Neural crest cell (in vitro differentiated cells): ENCODE results near the gene ADGRE1. TPM values are rescaled to one million over a fixed set of nuclear protein-coding genes. Genes with fewer than 3 reads are reported as not detected.

Experiments used
- DNase-seq: peaks from one replicate; pipeline ENCODE4 v3.0.0; 2021; ENCODE audit warnings: low read depth, mixed read lengths, low spot score
- H3K27ac Mint-ChIP-seq: one replicate; pipeline ENCODE4 v1.8.0; 2021; ENCODE audit warnings: mild to moderate bottlenecking, mixed read lengths; ENCODE audit not compliant: unreplicated experiment
- H3K27me3 Mint-ChIP-seq: 2 replicates; pipeline ENCODE4 v1.8.0; 2021; ENCODE audit warnings: low read depth, mild to moderate bottlenecking, mixed read lengths
- H3K36me3 Mint-ChIP-seq: 2 replicates; pipeline ENCODE4 v1.8.0; 2021; ENCODE audit warnings: low read depth, mild to moderate bottlenecking, mixed read lengths
- H3K4me1 Mint-ChIP-seq: 2 replicates; pipeline ENCODE4 v1.8.0; 2021; ENCODE audit warnings: mixed read lengths
- H3K4me3 Mint-ChIP-seq: one replicate; pipeline ENCODE4 v1.8.0; 2021; ENCODE audit warnings: mild to moderate bottlenecking, mixed read lengths
- H3K9me3 Mint-ChIP-seq: 2 replicates; pipeline ENCODE4 v1.8.0; 2021; ENCODE audit warnings: mixed read lengths
- total RNA-seq: library from RNA; stranded (reverse); gene quantifications from 2 replicates; pipeline ENCODE4 v1.2.1, GENCODE V29; 2021
- TF ChIP-seq, protein P1 (sequence below): fragments of 200-600 bp; sonication (generic); conservative IDR thresholded peaks from 2 replicates; pipeline ENCODE4 v1.5.0; 2021; ENCODE audit warnings: antibody characterized with exemption, mild to moderate bottlenecking

Gene ADGRE1
- total RNA-seq, 1 donor from 2014 or later = not detected

GRCh38 chr19:6979399-6979798 is 92.0 kb downstream of the ADGRE1 start:
- Mint-ChIP-seq H3K4me3 (no peak overlapping the region), H3K4me1 (no peaks in the 10 kb centered on the region), H3K36me3 (no peaks in the 10 kb centered on the region), H3K27ac (no peak overlapping the region), H3K9me3 (peaks cover 18% of the 10 kb centered on the region), H3K27me3 (peaks cover 11% of the 10 kb centered on the region)
- DNase-seq = no peak
- TF ChIP-seq, protein P1, sequence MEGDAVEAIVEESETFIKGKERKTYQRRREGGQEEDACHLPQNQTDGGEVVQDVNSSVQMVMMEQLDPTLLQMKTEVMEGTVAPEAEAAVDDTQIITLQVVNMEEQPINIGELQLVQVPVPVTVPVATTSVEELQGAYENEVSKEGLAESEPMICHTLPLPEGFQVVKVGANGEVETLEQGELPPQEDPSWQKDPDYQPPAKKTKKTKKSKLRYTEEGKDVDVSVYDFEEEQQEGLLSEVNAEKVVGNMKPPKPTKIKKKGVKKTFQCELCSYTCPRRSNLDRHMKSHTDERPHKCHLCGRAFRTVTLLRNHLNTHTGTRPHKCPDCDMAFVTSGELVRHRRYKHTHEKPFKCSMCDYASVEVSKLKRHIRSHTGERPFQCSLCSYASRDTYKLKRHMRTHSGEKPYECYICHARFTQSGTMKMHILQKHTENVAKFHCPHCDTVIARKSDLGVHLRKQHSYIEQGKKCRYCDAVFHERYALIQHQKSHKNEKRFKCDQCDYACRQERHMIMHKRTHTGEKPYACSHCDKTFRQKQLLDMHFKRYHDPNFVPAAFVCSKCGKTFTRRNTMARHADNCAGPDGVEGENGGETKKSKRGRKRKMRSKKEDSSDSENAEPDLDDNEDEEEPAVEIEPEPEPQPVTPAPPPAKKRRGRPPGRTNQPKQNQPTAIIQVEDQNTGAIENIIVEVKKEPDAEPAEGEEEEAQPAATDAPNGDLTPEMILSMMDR = no peak

GRCh38 chr19:6983448-6983847 is 96.1 kb downstream of the ADGRE1 start:
- H3K36me3 Mint-ChIP-seq = peaks cover 2% of the 10 kb centered on the region

GRCh38 chr19:6987850-6988249 is 100.5 kb downstream of the ADGRE1 start:
- H3K36me3 Mint-ChIP-seq = peaks cover 2% of the 10 kb centered on the region
- no peak overlapping the region for H3K27ac Mint-ChIP-seq
- DNase-seq = no peak
- H3K4me1 Mint-ChIP-seq = no peaks in the 10 kb centered on the region
- peaks cover 40% of the 10 kb centered on the region for H3K27me3 Mint-ChIP-seq
- peaks cover 19% of the 10 kb centered on the region for H3K9me3 Mint-ChIP-seq
- TF ChIP-seq, protein P1 = no peak
- no peak overlapping the region for H3K4me3 Mint-ChIP-seq

More at GRCh38 chr19:6983448-6983847, 96.1 kb downstream of the ADGRE1 start:
- Mint-ChIP-seq H3K27ac (no peak overlapping the region), H3K4me3 (no peak overlapping the region), H3K27me3 (peaks cover 21% of the 10 kb centered on the region), H3K9me3 (peaks cover 28% of the 10 kb centered on the region), H3K4me1 (no peaks in the 10 kb centered on the region)
- DNase-seq = no peak
- TF ChIP-seq, protein P1 = no peak

GRCh38 chr19:6988257-6988656 is 100.9 kb downstream of the ADGRE1 start:
- no peak overlapping the region for H3K27ac Mint-ChIP-seq
- H3K4me1 Mint-ChIP-seq = no peaks in the 10 kb centered on the region
- peaks cover 2% of the 10 kb centered on the region for H3K36me3 Mint-ChIP-seq
- H3K4me3 Mint-ChIP-seq = no peak overlapping the region
- H3K27me3 Mint-ChIP-seq = peaks cover 37% of the 10 kb centered on the region
- TF ChIP-seq, protein P1 = no peak
- no peak for DNase-seq
- H3K9me3 Mint-ChIP-seq = peaks cover 16% of the 10 kb centered on the region

Other genes with a start within 250 kb of the ADGRE1 start
- not detected in 2 replicates for gene TNFSF14, start 217.4 kb upstream of the ADGRE1 start, total RNA-seq
- gene C3, start 166.9 kb upstream of the ADGRE1 start, total RNA-seq = 0.37 TPM in 1 of 2 replicates, not detected in the other
- 43.2 and 52.9 TPM in 2 replicates for gene GPR108, start 150.0 kb upstream of the ADGRE1 start, total RNA-seq
- 19.0 and 20.6 TPM in 2 replicates for gene TRIP10, start 147.9 kb upstream of the ADGRE1 start, total RNA-seq
- gene SH2D3A, start 120.1 kb upstream of the ADGRE1 start, total RNA-seq = not detected in 2 replicates
- gene VAV1, start 114.9 kb upstream of the ADGRE1 start, total RNA-seq = not detected in 2 replicates
- not detected in 2 replicates for gene MBD3L2B, start 133.9 kb downstream of the ADGRE1 start, total RNA-seq
- not detected in 2 replicates for gene MBD3L5, start 143.0 kb downstream of the ADGRE1 start, total RNA-seq
- not detected in 2 replicates for gene MBD3L4, start 152.6 kb downstream of the ADGRE1 start, total RNA-seq
- gene MBD3L2, start 161.7 kb downstream of the ADGRE1 start, total RNA-seq = not detected in 2 replicates
- not detected in 2 replicates for gene MBD3L3, start 171.1 kb downstream of the ADGRE1 start, total RNA-seq
- 13.9 and 14.0 TPM in 2 replicates for gene ZNF557, start 182.1 kb downstream of the ADGRE1 start, total RNA-seq